SK-N-MC (cell line): Measurements from ENCODE around the gene OPRL1.

Experiments used
- EZH2 ChIP-seq: fragments of 200-600 bp; sonication (generic); IDR thresholded peaks from one replicate; pipeline ENCODE4 v1.6.1; 2017; ENCODE audit warnings: antibody characterized with exemption
- POLR2AphosphoS5 ChIP-seq: IDR thresholded peaks from 2 replicates; pipeline ENCODE4 v1.6.1; 2012; ENCODE audit warnings: mild to moderate bottlenecking, low read depth, low read length, borderline replicate concordance

DNA sequence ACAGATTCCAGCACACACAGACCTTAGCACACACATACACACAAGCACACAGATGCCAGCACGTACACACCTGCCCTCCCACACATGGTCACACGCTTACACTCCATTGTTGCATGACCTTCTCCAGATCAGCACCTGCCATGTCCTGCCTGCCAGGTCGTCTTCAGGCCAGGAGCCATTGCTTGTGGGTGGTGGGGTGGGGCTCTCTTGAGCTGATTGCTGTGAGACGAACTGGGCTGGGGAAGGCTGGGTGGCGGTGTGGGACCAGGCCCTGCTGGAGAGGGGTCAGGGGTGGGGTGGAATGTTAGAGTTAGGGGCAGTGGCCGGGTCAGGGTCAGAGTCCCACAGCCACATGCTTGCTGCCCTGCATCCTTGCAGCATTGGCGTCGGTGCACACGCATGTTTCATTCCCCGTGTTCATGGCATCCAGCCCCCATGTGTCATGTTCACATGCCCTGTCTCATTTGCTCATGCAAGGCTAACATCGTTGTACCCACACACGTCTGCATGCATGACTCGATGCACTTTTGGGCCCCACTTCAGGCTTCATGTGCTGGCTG lies 34.0 kb downstream of the OPRL1 start:
- TF ChIP-seq EZH2 (no peak), POLR2AphosphoS5 (no peak)
